ENCODE results near the gene RGS7.

GRCh38 chr1:241048622-241049021 is 308.4 kb downstream of the RGS7 start:
- no peak for TF ChIP-seq CTCF (conservative IDR thresholded peaks at IDR 0.05; ENCODE audit: low read length)
- TF ChIP-seq EZH2phosphoT487 (IDR thresholded peaks at IDR 0.05; ENCODE audit: borderline replicate concordance) = no peak
